HEK293 (cell line): ENCODE results near the gene HIC1.
A peak's percentile ranks its signal among the peaks of the same experiment; 100 is the strongest.

ENCODE experiments used
- CTCF ChIA-PET: fragments of 350-600 bp; formaldehyde crosslinking; extraction: SDS; loops from one replicate; lab custom pipeline; 2021; ENCODE audit warnings: antibody characterized with exemption; lab: Yijun Ruan, JAX
- POLR2A ChIA-PET: fragments of 300-600 bp; formaldehyde crosslinking; extraction: SDS; loops from one replicate; lab custom pipeline; 2020; ENCODE audit warnings: antibody characterized with exemption, inconsistent platforms; lab: Yijun Ruan, JAX
- H3K27ac ChIP-seq: fragments of 200-500 bp; sonication (Bioruptor generic); 2 replicates; pipeline ENCODE4 v1.5.1; 2014; ENCODE audit warnings: low read depth, low read length, control low read depth, inconsistent platforms; ENCODE audit errors: extremely low read depth
- H3K36me3 ChIP-seq, 2 experiments: fragments of 200-500 bp in 1 of 2; sonication (Bioruptor generic) in 1 of 2; 1 replicate in 1 of 2; 2 replicates in 1 of 2; pipeline ENCODE4 v1.5.1; 2014 to 2017; ENCODE audit warnings: inconsistent platforms in 2 of 2, low read length in 2 of 2; ENCODE audit not compliant: control insufficient read depth in 2 of 2, insufficient read depth in 1 of 2
- H3K4me1 ChIP-seq: fragments of 200-500 bp; sonication (Bioruptor generic); 2 replicates; pipeline ENCODE4 v1.5.1; 2014; ENCODE audit warnings: mild to moderate bottlenecking, low read length, inconsistent platforms; ENCODE audit not compliant: control insufficient read depth, insufficient read depth
- H3K4me3 ChIP-seq: 2 replicates; pipeline ENCODE4 v1.5.1; 2011; ENCODE audit warnings: low read depth, mild to moderate bottlenecking, control low read depth, low read length, moderate library complexity
- H3K9me3 ChIP-seq: fragments of 200-500 bp; sonication (Bioruptor generic); 2 replicates; pipeline ENCODE4 v1.5.1; 2014; ENCODE audit warnings: low read depth, low read length, inconsistent platforms; ENCODE audit not compliant: control insufficient read depth, insufficient read depth
- CTCF ChIP-seq: fragments of 450-650 bp; formaldehyde crosslinking; IDR thresholded peaks from 2 replicates; pipeline ENCODE4 v1.5.1; 2016; ENCODE audit warnings: missing biosample characterization, missing genetic modification characterization
- GLIS1 ChIP-seq: fragments of 450-650 bp; formaldehyde crosslinking; IDR thresholded peaks from 2 replicates; pipeline ENCODE4 v1.5.1; 2016; ENCODE audit warnings: missing biosample characterization, missing genetic modification characterization
- HOXC10 ChIP-seq: sonication (generic); formaldehyde crosslinking; IDR thresholded peaks from 2 replicates; pipeline ENCODE4 v1.8.1; 2023; ENCODE audit warnings: mild to moderate bottlenecking, missing genetic modification reagents
- KLF17 ChIP-seq: fragments of 450-650 bp; formaldehyde crosslinking; IDR thresholded peaks from 2 replicates; pipeline ENCODE4 v1.5.1; 2016; ENCODE audit warnings: missing biosample characterization, missing genetic modification characterization
- PRDM4 ChIP-seq: fragments of 450-650 bp; formaldehyde crosslinking; IDR thresholded peaks from 2 replicates; pipeline ENCODE4 v1.5.1; 2017; ENCODE audit warnings: missing biosample characterization, missing genetic modification characterization
- ZBTB10 ChIP-seq: fragments of 450-650 bp; formaldehyde crosslinking; IDR thresholded peaks from 2 replicates; pipeline ENCODE4 v1.5.1; 2016; ENCODE audit warnings: missing biosample characterization, missing genetic modification characterization
- ZIC2 ChIP-seq: fragments of 450-650 bp; formaldehyde crosslinking; IDR thresholded peaks from 2 replicates; pipeline ENCODE4 v1.5.1; 2016; ENCODE audit warnings: missing biosample characterization, missing genetic modification characterization
- ZNF10 ChIP-seq: fragments of 450-650 bp; formaldehyde crosslinking; IDR thresholded peaks from 2 replicates; pipeline ENCODE4 v1.5.1; 2017; ENCODE audit warnings: missing biosample characterization, missing genetic modification characterization
- ZNF132 ChIP-seq: fragments of 450-650 bp; formaldehyde crosslinking; IDR thresholded peaks from 2 replicates; pipeline ENCODE4 v1.5.1; 2017; ENCODE audit warnings: missing biosample characterization, missing genetic modification characterization, borderline replicate concordance
- ZNF155 ChIP-seq: fragments of 450-650 bp; formaldehyde crosslinking; IDR thresholded peaks from 2 replicates; pipeline ENCODE4 v1.5.1; 2016; ENCODE audit warnings: missing biosample characterization, missing genetic modification characterization
- ZNF239 ChIP-seq: fragments of 450-650 bp; formaldehyde crosslinking; IDR thresholded peaks from 2 replicates; pipeline ENCODE4 v1.5.1; 2016; ENCODE audit warnings: missing biosample characterization, missing genetic modification characterization
- ZNF544 ChIP-seq: fragments of 450-650 bp; formaldehyde crosslinking; IDR thresholded peaks from 2 replicates; pipeline ENCODE4 v1.5.0; 2017; ENCODE audit warnings: missing biosample characterization, missing genetic modification characterization
- ZNF571 ChIP-seq: fragments of 450-650 bp; formaldehyde crosslinking; IDR thresholded peaks from 2 replicates; pipeline ENCODE4 v1.5.0; 2017; ENCODE audit warnings: missing biosample characterization, missing genetic modification characterization
- ZNF580 ChIP-seq: fragments of 450-650 bp; formaldehyde crosslinking; IDR thresholded peaks from 2 replicates; pipeline ENCODE4 v1.5.1; 2016; ENCODE audit warnings: missing biosample characterization, missing genetic modification characterization
- ZNF600 ChIP-seq: fragments of 450-650 bp; formaldehyde crosslinking; IDR thresholded peaks from 2 replicates; pipeline ENCODE4 v1.5.1; 2016; ENCODE audit warnings: missing biosample characterization, missing genetic modification characterization

The HIC1 gene

GRCh38 chr17:2022647-2023240, 32.2 kb upstream of the HIC1 start:
- peaks cover 10% of the 10 kb centered on the region; the same call in 1 of the 2 replicates for H3K4me1 ChIP-seq
- H3K36me3 ChIP-seq, result no peaks in the 10 kb centered on the region
- ChIA-PET CTCF (interaction anchor here (0.5 to 12.2 kb wide), 4 partner anchors 10 to 157 kb away, joined by 3 to 145 read pairs (median 14); no protein-coding TSS in a partner anchor), POLR2A (interaction anchor here (0.6 to 3.5 kb wide), 3 partner anchors 107 to 301 kb away, joined by 5 to 19 read pairs (median 8); no protein-coding TSS in a partner anchor)
- no peak overlapping the region for H3K4me3 ChIP-seq
- no peak overlapping the region for H3K27ac ChIP-seq
- no peaks in the 10 kb centered on the region for H3K9me3 ChIP-seq
- TF ChIP-seq KLF17 (no peak), PRDM4 (tag by site-specific recombination) (0 out of 2 replicates have a peak, but pooled peaks have one; percentile 24), ZNF155 (tag by site-specific recombination) (no peak), ZNF239 (tag by site-specific recombination) (no peak), ZBTB10 (no peak), GLIS1 (peak; percentile 20; the same call in 1 of the 2 replicates), ZIC2 (tag by site-specific recombination) (peak; percentile 73), CTCF (tag by site-specific recombination) (no peak), ZNF580 (tag by site-specific recombination) (no peak), ZNF10 (no peak), ZNF544 (tag by site-specific recombination) (no peak), ZNF132 (tag by site-specific recombination) (no peak), HOXC10 (no peak)

- TF ChIP-seq ZNF600 (0 out of 2 replicates have a peak, but pooled peaks have one; percentile 16), ZNF571 (tag by site-specific recombination) (no peak)
- POLR2A ChIA-PET, result interaction anchor here (0.6 to 3.5 kb wide), 4 partner anchors 108 to 301 kb away, joined by 5 to 19 read pairs (median 6); no protein-coding TSS in a partner anchor
- Histone ChIP-seq H3K4me3 (no peak overlapping the region), H3K9me3 (no peaks in the 10 kb centered on the region), H3K4me1 (peaks cover 10% of the 10 kb centered on the region; the same call in 1 of the 2 replicates), H3K36me3 (no peaks in the 10 kb centered on the region), H3K27ac (no peak overlapping the region)
- CTCF ChIA-PET, result interaction anchor here (0.5 to 12.2 kb wide), 7 partner anchors 11 to 158 kb away, joined by 3 to 145 read pairs (median 3); no protein-coding TSS in a partner anchor
These were observed 31.6 kb upstream of the HIC1 start for GRCh38 chr17:2023256-2023655.
